Epithelial cell of esophagus (primary cell): ENCODE results near the gene EHHADH.
"Not testable (repeated sequence)": the region's sequence is repeated elsewhere in the genome, so short reads cannot be mapped to it uniquely, and the experiment has no call there.

Source experiments
- DNase-seq: peaks from one replicate; pipeline ENCODE4 v3.0.0; 2010; ENCODE audit warnings: low read depth
- H3K4me3 ChIP-seq: 2 replicates; pipeline ENCODE4 v1.5.1; 2011; ENCODE audit warnings: mild to moderate bottlenecking, low read length, control low read depth
- TF ChIP-seq, protein P1 (sequence below): IDR thresholded peaks from 2 replicates; pipeline ENCODE4 v1.5.1; 2011; ENCODE audit warnings: low read depth, mild to moderate bottlenecking, low read length, control low read depth, inconsistent platforms; ENCODE audit not compliant: insufficient read depth; ENCODE audit errors: missing control alignments

Gene EHHADH

GRCh38 chr3:185268194-185268962 lies 14.5 kb upstream of the EHHADH start:
- TF ChIP-seq, protein P1, sequence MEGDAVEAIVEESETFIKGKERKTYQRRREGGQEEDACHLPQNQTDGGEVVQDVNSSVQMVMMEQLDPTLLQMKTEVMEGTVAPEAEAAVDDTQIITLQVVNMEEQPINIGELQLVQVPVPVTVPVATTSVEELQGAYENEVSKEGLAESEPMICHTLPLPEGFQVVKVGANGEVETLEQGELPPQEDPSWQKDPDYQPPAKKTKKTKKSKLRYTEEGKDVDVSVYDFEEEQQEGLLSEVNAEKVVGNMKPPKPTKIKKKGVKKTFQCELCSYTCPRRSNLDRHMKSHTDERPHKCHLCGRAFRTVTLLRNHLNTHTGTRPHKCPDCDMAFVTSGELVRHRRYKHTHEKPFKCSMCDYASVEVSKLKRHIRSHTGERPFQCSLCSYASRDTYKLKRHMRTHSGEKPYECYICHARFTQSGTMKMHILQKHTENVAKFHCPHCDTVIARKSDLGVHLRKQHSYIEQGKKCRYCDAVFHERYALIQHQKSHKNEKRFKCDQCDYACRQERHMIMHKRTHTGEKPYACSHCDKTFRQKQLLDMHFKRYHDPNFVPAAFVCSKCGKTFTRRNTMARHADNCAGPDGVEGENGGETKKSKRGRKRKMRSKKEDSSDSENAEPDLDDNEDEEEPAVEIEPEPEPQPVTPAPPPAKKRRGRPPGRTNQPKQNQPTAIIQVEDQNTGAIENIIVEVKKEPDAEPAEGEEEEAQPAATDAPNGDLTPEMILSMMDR: no peak
- H3K4me3 ChIP-seq: no peak overlapping the region
- no peak for DNase-seq

- no peak for DNase-seq
- no peak overlapping the region for H3K4me3 ChIP-seq
- TF ChIP-seq, protein P1: no peak
Measured at GRCh38 chr3:185267193-185267592, 13.3 kb upstream of the EHHADH start.

DNA sequence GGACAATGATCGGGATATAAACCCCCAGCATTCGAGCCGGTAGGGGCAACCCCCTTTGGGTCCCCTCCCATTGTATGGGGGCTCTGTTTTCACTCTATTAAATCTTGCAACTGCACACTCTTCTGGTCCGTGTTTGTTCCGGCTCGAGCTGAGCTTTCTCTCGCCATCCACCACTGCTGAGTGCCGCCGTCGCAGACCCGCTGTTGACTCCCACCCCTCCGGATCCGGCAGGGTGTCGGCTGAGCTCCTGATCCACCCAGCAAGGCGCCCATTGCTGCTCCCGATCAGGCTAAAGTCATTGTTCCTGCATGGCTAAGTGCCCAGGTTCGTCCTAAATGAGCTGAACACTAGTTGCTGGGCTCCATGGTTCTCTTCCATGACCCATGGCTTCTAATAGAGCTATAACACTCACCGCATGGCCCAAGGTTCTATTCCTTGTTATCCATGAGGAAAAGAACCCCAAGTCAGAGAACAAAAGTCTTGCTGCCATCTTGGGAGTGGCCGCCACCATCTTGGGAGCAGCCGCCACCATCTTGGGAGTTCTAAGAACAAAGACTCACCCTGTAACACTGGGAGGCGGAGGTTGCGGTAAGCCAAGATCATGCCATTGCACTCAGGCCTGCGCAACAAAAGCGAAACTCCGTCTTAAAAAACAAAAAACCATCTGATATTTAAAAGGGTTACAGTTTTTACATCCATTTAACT lies 11.2 kb upstream of the EHHADH start:
- no peak for DNase-seq
- TF ChIP-seq, protein P1: no peak
- H3K4me3 ChIP-seq: no peak overlapping the region

GRCh38 chr3:185263423-185263822 lies 9.6 kb upstream of the EHHADH start:
- H3K4me3 ChIP-seq: no peak overlapping the region
- TF ChIP-seq, protein P1: no peak
- no peak for DNase-seq

- no peak overlapping the region for H3K4me3 ChIP-seq
- no peak for DNase-seq
Measured at GRCh38 chr3:185257334-185257733, 3.5 kb upstream of the EHHADH start.

GRCh38 chr3:185254799-185255198 lies 950 bp upstream of the EHHADH start:
- DNase-seq: no peak
- no peak overlapping the region for H3K4me3 ChIP-seq
- TF ChIP-seq, protein P1: no peak

More at GRCh38 chr3:185257334-185257733, 3.5 kb upstream of the EHHADH start:
- TF ChIP-seq, protein P1: no peak

DNA sequence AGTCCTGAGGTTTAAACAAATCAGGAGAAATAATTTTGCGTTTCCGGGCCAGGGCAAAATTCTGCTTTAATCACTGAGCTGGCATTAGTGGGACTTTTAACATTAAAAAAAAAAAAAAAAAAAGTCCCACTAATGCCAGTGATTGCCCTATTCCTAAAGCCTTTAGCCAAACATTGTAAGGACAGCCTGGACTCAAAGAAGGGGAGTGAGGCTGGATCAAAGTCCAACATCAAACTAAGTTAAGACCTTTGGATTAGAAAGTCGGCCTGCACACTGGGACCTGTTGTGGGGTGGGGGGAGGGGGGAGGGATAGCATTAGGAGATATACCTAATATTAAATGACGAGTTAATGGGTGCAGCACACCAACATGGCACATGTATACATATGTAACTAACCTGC lies 716 bp downstream of the EHHADH start:
- DNase-seq: not testable (repeated sequence)
- H3K4me3 ChIP-seq: peak overlapping the region; percentile 57
